HUES6 (cell line): ENCODE results near the gene MAD1L1.

ENCODE experiments used
- H3K27ac ChIP-seq: 2 replicates; pipeline ENCODE4 v1.7.0; 2013; ENCODE audit warnings: low read depth, mild to moderate bottlenecking, low read length, inconsistent platforms
- H3K27me3 ChIP-seq: 2 replicates; pipeline ENCODE4 v1.6.1; 2013; ENCODE audit warnings: low read length; ENCODE audit not compliant: control insufficient read depth, insufficient read depth
- H3K36me3 ChIP-seq: 2 replicates; pipeline ENCODE4 v1.6.1; 2013; ENCODE audit warnings: low read length; ENCODE audit not compliant: control insufficient read depth, insufficient read depth
- H3K4me1 ChIP-seq: 2 replicates; pipeline ENCODE4 v1.6.1; 2013; ENCODE audit warnings: low read length; ENCODE audit not compliant: control insufficient read depth, insufficient read depth
- H3K4me3 ChIP-seq: 2 replicates; pipeline ENCODE4 v1.5.1; 2013; ENCODE audit warnings: low read depth, low read length
- H3K9ac ChIP-seq: one replicate; pipeline ENCODE4 v1.6.1; 2013; ENCODE audit warnings: mild to moderate bottlenecking, low read length
- H3K9me3 ChIP-seq: 2 replicates; pipeline ENCODE4 v1.6.1; 2013; ENCODE audit warnings: low read depth, low read length; ENCODE audit not compliant: control insufficient read depth, insufficient read depth

MAD1L1 gene

DNA sequence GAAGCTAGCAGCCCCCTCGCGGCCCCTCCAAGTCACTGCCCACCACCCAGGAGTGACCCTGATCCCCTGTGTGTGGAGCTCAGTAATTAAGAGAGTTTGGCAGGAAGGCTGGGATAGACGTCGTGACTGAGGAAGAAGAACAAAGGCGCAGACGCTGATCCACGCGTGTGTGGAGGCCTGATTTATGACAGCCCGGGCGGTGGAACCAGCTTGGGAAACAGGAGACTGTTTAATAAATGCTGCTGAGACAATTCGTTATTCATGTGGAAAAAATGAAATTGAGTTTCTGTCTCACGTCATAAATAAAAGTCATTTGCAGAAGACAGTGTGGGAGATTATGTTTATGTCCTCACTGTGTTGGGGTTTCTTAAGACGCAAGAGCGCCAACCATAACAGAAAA is 431.8 kb downstream of the MAD1L1 start:
- Histone ChIP-seq H3K9me3 (peaks cover 26% of the 10 kb centered on the region), H3K9ac (no peak overlapping the region), H3K27ac (no peak overlapping the region), H3K4me3 (no peak overlapping the region), H3K36me3 (no peaks in the 10 kb centered on the region), H3K4me1 (no peaks in the 10 kb centered on the region), H3K27me3 (no peaks in the 10 kb centered on the region)

DNA sequence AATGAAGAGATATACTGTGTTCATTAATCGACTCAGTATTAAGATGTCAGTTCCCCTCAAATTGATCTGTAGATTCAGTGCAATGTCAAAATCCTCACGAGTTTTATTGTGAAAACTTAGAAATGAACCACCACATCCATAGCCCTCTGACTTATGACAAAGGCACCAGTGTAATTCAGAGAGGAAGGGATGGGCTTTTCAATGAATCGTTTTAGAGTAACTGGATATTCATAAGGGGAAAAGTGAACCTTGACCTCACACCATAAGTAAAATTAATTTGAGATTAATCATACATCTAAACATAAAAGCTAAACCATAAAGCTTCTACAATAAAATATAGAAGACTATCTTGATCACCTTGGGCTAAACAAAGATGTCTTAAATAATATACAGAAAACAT is 434.6 kb downstream of the MAD1L1 start:
- H3K27me3 ChIP-seq = no peaks in the 10 kb centered on the region
- H3K4me3 ChIP-seq = no peak overlapping the region
- no peaks in the 10 kb centered on the region for H3K4me1 ChIP-seq
- no peak overlapping the region for H3K27ac ChIP-seq
- H3K9ac ChIP-seq = no peak overlapping the region
- H3K36me3 ChIP-seq = no peaks in the 10 kb centered on the region
- H3K9me3 ChIP-seq = peaks cover 39% of the 10 kb centered on the region

DNA sequence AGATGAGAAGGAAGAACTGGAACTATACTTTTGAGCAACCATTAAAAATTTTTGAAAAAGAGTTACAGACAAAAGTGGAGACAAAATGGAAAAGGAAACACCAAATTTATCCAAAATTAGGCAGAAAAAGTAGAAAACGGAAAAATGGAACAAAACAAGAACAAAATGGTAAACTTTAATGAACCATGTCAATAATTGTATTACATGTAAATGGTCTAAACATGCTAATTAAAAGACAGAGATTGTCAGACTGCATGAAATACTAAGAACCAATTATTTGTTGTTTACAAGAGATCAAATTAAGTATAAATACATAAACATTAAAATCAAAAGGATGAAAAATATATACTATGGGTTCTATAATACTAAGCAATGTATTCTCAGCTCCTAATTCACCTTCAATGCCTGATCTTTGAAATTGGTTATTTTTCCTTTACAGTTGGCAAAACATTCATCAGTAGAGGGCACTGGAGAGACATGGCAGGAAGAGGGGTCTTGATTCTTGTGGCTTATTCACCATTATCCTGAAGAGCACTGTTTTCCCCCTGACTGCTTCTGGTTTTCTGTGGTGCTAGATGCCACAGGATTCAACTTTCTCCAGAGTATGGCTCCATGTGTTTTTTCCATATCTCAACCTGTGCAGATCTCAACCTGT is 437.7 kb downstream of the MAD1L1 start:
- Histone ChIP-seq H3K9me3 (peaks cover 25% of the 10 kb centered on the region), H3K4me3 (no peak overlapping the region), H3K36me3 (no peaks in the 10 kb centered on the region), H3K4me1 (no peaks in the 10 kb centered on the region), H3K27ac (no peak overlapping the region), H3K9ac (no peak overlapping the region), H3K27me3 (no peaks in the 10 kb centered on the region)

DNA sequence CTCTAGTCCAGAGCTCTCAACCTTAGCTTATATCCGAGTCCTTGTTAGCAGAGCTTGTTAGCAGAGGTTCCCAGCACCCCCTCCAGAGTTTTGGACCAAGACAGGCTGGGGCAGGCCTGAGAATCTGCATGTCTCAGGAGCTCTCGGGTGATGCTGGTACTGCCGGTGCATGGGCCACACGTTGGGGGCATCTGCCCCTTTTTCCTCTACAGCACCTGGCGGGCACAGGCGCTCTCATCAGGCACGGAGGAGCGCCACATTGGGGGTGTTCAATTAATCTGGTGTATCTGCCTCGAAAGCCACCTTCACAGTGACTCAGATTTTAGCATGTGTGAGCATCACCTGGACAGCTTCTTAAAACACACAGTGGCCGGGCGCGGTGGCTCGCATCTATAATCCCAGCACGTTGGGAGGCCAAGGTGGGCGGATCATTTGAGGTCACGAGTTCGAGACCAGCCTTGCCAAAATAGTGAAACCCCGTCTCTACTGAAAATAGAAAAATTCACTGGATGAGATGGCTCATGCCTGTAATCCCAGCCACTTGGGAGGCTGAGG is 445.0 kb downstream of the MAD1L1 start:
- Histone ChIP-seq H3K4me3 (no peak overlapping the region), H3K9ac (no peak overlapping the region), H3K27me3 (no peaks in the 10 kb centered on the region), H3K36me3 (no peaks in the 10 kb centered on the region), H3K9me3 (peaks cover 6% of the 10 kb centered on the region), H3K4me1 (no peaks in the 10 kb centered on the region), H3K27ac (no peak overlapping the region)

DNA sequence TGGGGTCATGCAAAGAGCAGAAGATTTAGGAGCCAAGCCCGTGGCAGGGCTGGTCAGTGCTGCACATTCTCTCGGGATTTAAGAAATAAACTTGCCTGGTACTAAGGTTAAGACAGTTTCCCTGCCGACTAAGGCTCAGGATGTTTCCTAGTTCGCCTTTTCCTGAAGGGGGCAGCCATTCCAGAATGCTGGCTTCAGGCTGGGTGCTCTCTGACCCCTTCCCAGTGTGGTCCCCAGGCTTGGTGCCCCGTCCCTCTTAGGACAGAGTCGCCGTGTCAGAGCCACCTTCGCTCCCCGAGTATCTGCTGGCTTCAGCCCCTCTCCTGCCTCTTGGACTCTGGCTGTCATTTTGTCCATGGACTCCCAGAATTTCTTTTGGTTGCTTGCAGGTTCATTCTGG is 445.5 kb downstream of the MAD1L1 start:
- Histone ChIP-seq H3K4me3 (no peak overlapping the region), H3K27me3 (no peaks in the 10 kb centered on the region), H3K9me3 (peaks cover 6% of the 10 kb centered on the region), H3K9ac (no peak overlapping the region), H3K36me3 (no peaks in the 10 kb centered on the region), H3K27ac (no peak overlapping the region), H3K4me1 (no peaks in the 10 kb centered on the region)

DNA sequence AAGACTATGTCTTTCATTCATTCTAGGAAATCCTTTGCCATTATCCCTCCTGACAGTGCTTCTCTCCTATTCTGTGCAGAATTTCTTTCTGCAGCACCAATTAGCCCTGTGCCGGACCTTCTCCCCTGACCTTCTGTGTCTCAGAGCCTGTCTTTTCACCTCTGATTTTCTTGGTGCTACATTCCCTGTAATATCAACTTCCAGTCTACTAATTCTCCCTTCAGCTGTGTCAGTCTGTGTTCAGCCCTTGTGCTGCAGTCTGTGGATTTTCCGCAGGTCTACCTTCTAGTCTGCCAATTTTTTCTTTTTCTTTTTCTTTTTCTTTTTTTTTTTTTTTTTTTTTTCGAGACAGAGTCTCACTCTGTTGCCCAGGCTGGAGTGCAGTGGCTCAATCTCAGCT is 446.9 kb downstream of the MAD1L1 start:
- Histone ChIP-seq H3K36me3 (no peaks in the 10 kb centered on the region), H3K4me1 (no peaks in the 10 kb centered on the region), H3K27me3 (no peaks in the 10 kb centered on the region), H3K9ac (no peak overlapping the region), H3K9me3 (peaks cover 6% of the 10 kb centered on the region), H3K4me3 (no peak overlapping the region), H3K27ac (no peak overlapping the region)

DNA sequence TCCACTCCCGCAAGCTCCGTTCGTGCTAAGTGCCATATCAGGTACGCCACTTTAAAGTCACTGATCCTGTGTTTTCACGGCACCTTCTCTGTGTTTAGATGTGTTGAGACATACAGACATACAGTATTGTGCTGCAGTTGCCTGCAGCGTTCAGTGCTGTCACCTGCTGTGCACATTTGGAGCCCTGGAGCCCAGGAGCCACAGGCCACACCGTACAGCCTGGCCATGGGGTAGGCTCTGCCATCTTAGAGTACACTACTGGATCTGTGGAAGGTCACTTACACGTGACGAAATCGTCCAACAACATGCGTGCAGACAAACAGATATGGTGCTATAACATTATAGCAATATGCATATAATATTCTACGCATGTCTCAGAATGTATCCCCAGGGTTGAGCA is 451.4 kb downstream of the MAD1L1 start:
- no peak overlapping the region for H3K9ac ChIP-seq
- peaks cover 20% of the 10 kb centered on the region for H3K9me3 ChIP-seq
- H3K36me3 ChIP-seq = no peaks in the 10 kb centered on the region
- H3K4me1 ChIP-seq = no peaks in the 10 kb centered on the region
- no peak overlapping the region for H3K27ac ChIP-seq
- H3K4me3 ChIP-seq = no peak overlapping the region
- H3K27me3 ChIP-seq = no peaks in the 10 kb centered on the region

DNA sequence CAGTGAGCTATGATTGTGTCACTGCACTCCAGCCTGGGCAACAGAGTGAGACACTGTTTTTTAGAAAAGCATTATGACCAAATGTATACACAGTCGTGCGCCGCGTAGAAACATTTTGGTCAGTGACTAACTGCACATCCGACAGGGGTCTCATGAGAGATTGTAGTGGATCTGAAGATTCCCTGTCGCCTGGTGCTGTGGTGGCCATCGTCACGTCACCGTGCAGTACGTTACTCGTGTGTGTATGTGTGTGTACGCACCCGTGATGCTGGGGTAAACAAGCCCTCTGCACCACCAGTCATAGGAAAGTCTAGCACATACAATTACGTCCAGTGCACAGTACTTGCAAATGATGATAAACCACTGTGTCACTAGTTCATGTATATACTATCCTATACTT is 453.3 kb downstream of the MAD1L1 start:
- Histone ChIP-seq H3K27ac (no peak overlapping the region), H3K4me1 (no peaks in the 10 kb centered on the region), H3K36me3 (no peaks in the 10 kb centered on the region), H3K27me3 (no peaks in the 10 kb centered on the region), H3K9ac (no peak overlapping the region), H3K9me3 (peaks cover 16% of the 10 kb centered on the region), H3K4me3 (no peak overlapping the region)

DNA sequence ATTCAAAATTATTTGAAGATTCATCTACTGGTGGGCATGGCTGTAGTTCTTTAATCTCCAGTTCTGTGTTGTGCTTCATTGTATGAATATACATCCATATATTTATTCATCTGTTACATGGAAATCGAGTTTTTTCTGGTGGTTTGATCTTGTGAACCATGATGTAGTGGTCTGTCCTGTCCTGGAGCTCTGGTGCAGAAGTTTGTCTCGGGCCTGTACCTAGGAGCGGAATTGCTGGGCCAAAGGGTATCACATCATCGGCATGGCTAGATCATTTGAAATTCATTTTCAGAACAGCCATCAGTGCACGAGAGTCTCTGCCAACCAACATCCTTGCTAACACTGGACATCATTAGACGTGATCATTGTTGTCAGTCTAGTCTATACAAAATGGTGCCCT is 455.6 kb downstream of the MAD1L1 start:
- no peaks in the 10 kb centered on the region for H3K36me3 ChIP-seq
- peaks cover 20% of the 10 kb centered on the region for H3K9me3 ChIP-seq
- no peaks in the 10 kb centered on the region for H3K4me1 ChIP-seq
- H3K27ac ChIP-seq = no peak overlapping the region
- H3K4me3 ChIP-seq = no peak overlapping the region
- H3K27me3 ChIP-seq = no peaks in the 10 kb centered on the region
- H3K9ac ChIP-seq = no peak overlapping the region

DNA sequence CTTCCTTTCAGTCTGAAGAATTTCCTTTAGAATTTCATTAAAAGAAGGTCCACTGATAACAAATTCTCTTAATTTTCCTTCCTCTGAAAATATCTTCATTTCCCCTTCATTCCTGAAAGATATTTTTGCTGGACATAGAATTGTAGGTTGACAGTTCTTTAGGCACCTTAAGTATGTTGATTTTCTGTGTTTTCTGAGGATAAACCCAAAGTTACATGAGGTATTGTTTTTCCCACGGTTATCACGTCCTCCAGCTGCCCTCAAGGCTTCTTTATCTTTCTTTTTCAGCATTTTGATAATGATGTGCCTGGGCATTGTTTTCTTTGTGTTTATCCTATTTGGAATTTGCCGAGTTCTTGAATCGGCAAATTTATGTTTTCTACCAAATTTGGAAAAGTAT is 457.4 kb downstream of the MAD1L1 start:
- Histone ChIP-seq H3K4me3 (no peak overlapping the region), H3K9me3 (peaks cover 20% of the 10 kb centered on the region), H3K27ac (no peak overlapping the region), H3K36me3 (no peaks in the 10 kb centered on the region), H3K9ac (no peak overlapping the region), H3K27me3 (no peaks in the 10 kb centered on the region), H3K4me1 (no peaks in the 10 kb centered on the region)

DNA sequence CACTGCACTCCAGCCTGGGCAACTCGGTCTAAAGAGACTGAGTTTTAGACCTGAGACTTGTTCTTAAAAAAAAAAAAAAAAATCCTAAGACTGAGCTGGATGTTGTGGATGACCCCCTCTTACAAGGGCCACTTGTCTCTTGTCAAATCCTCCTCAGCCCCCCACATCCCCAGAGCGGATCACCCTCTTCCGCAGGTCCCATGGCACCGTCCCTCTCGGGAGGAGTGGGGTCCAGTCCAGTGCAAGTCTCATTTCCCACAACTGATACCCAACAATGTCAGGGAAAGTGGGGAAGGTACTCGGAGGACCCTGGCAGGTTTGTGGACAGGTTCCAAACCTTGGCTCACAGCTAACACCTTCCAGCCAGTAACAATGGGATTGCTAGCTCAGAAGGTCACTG is 462.4 kb downstream of the MAD1L1 start:
- no peaks in the 10 kb centered on the region for H3K27me3 ChIP-seq
- H3K9me3 ChIP-seq = peaks cover 4% of the 10 kb centered on the region
- H3K4me1 ChIP-seq = no peaks in the 10 kb centered on the region
- no peak overlapping the region for H3K4me3 ChIP-seq
- H3K9ac ChIP-seq = no peak overlapping the region
- H3K27ac ChIP-seq = no peak overlapping the region
- H3K36me3 ChIP-seq = no peaks in the 10 kb centered on the region
